Keratinocyte (primary cell): ENCODE measurements around the gene GASK1A. TPM values are rescaled to one million over a fixed set of nuclear protein-coding genes. Genes with fewer than 3 reads are reported as not detected.

ENCODE experiments used
- DNase-seq: peaks from one replicate; pipeline ENCODE4 v3.0.0-alpha.2; 2011; ENCODE audit warnings: low read depth, missing footprints, low spot score
- FAIRE-seq: peaks from 2 replicates; lab custom pipeline; 2011; peaks lifted over from hg19 to GRCh38; lab: Jason Lieb, UNC
- H2AFZ ChIP-seq: 2 replicates; pipeline ENCODE4 v1.6.0; 2012; ENCODE audit warnings: low read length, control low read depth, inconsistent platforms; ENCODE audit not compliant: control insufficient read depth
- H3K27ac ChIP-seq: 2 replicates; pipeline ENCODE4 v1.5.1; 2011; ENCODE audit warnings: low read length; ENCODE audit not compliant: control insufficient read depth, insufficient read depth
- H3K27me3 ChIP-seq: 3 replicates; pipeline ENCODE4 v1.6.0; 2011; ENCODE audit warnings: low read length; ENCODE audit not compliant: control insufficient read depth, insufficient read depth; ENCODE audit errors: extremely low read depth
- H3K36me3 ChIP-seq, 2 experiments: 2 replicates in 1 of 2; 3 replicates in 1 of 2; pipeline ENCODE4 v1.5.1; 2011; ENCODE audit warnings: low read length in 2 of 2, mild to moderate bottlenecking in 1 of 2; ENCODE audit not compliant: control insufficient read depth in 2 of 2, insufficient read depth in 2 of 2; ENCODE audit errors: extremely low read depth in 1 of 2
- H3K4me1 ChIP-seq: 3 replicates; pipeline ENCODE4 v1.5.1; 2011; ENCODE audit warnings: low read length; ENCODE audit not compliant: control insufficient read depth, insufficient read depth; ENCODE audit errors: extremely low read depth
- H3K4me2 ChIP-seq: 3 replicates; pipeline ENCODE4 v1.6.0; 2011; ENCODE audit warnings: low read depth, low read length; ENCODE audit not compliant: control insufficient read depth, insufficient read depth; ENCODE audit errors: extremely low read depth
- H3K4me3 ChIP-seq, 3 experiments: fragments of 200-600 bp in 1 of 3; sonication (generic) in 1 of 3; 2 replicates in 2 of 3; 3 replicates in 1 of 3; pipeline ENCODE4 v1.5.1; 2011 to 2016; ENCODE audit warnings: low read length in 3 of 3, mild to moderate bottlenecking in 3 of 3, control low read depth in 2 of 3, inconsistent platforms in 1 of 3, low read depth in 1 of 3, mixed read lengths in 1 of 3, mixed run types in 1 of 3, moderate library complexity in 1 of 3; ENCODE audit not compliant: control insufficient read depth in 2 of 3, insufficient read depth in 2 of 3; ENCODE audit errors: extremely low read depth in 1 of 3
- H3K79me2 ChIP-seq: 2 replicates; pipeline ENCODE4 v1.6.0; 2012; ENCODE audit warnings: low read length; ENCODE audit not compliant: control insufficient read depth, insufficient read depth
- H3K9ac ChIP-seq: 3 replicates; pipeline ENCODE4 v1.6.0; 2011; ENCODE audit warnings: low read length; ENCODE audit not compliant: control insufficient read depth, insufficient read depth; ENCODE audit errors: extremely low read depth
- H3K9me1 ChIP-seq: 3 replicates; pipeline ENCODE4 v1.6.0; 2011; ENCODE audit warnings: low read length; ENCODE audit not compliant: control insufficient read depth, insufficient read depth; ENCODE audit errors: extremely low read depth
- H3K9me3 ChIP-seq: 2 replicates; pipeline ENCODE4 v1.5.1; 2012; ENCODE audit warnings: low read depth, low read length; ENCODE audit not compliant: control insufficient read depth
- H4K20me1 ChIP-seq: 3 replicates; pipeline ENCODE4 v1.6.0; 2011; ENCODE audit warnings: low read length; ENCODE audit not compliant: control insufficient read depth, insufficient read depth; ENCODE audit errors: extremely low read depth
- CTCF ChIP-seq, 3 experiments: IDR thresholded peaks in 1 of 3; conservative IDR thresholded peaks in 1 of 3; optimal IDR thresholded peaks in 1 of 3; 2 replicates in 2 of 3; 3 replicates in 1 of 3; pipeline versions ENCODE3 to v1.5.1; 2011; ENCODE audit warnings: low read length in 3 of 3, mild to moderate bottlenecking in 3 of 3, moderate library complexity in 2 of 3, control low read depth in 1 of 3, inconsistent platforms in 1 of 3; ENCODE audit not compliant: insufficient read depth in 2 of 3; ENCODE audit errors: extremely low read depth in 1 of 3
- EZH2 ChIP-seq: IDR thresholded peaks from one replicate; pipeline ENCODE4 v1.6.1; 2012; ENCODE audit warnings: inconsistent platforms, mild to moderate bottlenecking, low read length, moderate library complexity
- dilution Hi-C: fragments of 300-500 bp; cut with MboI; formaldehyde crosslinking; loops from one replicate; pipeline ENCODE4 v1.7.0; 2020; ENCODE audit warnings: low sequenced_read_pairs; ENCODE audit not compliant: extremely low pct_ligation_motif_present
- polyA plus RNA-seq, 5 experiments: library from polyadenylated mRNA; depleted of rRNA in 3 of 5; stranded (reverse) in 3 of 5; stranded (forward) in 1 of 5; unstranded in 1 of 5; fragments of >200 nt; gene quantifications; 1 replicate in 1 of 5; 2 replicates in 3 of 5; 3 replicates in 1 of 5; pipeline versions ENCODE4 v1.2.1 to v1.2.3, GENCODE V29; 2011 to 2012; ENCODE audit warnings: missing spikeins in 2 of 5, low read depth in 1 of 5, low replicate concordance in 1 of 5

GASK1A gene
- polyA plus RNA-seq, 1 donor (not counting 4 experiments of a cell fraction or from before 2014, with no cell fraction given): 0.30 TPM

DNA sequence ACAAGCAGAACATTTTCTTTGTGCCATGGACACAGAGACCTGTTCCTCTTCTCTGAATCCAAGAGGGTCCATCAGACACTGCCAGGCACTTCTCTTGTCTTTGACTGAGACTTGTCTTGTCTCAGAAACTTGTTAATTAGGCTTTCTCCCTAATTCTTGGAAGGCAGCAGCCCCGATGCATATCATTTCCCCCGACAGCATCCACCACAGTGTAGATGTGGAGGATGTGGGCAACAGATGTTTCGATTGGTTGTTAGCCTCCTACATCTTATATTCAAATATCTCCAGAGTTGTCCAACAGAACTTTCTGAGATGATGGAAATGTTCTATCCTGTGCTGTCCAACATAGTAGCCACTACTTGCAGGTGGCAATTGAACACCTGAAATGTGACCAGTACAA is 15.5 kb downstream of the GASK1A start:
- H3K79me2 ChIP-seq: no peaks in the 10 kb centered on the region
- dilution Hi-C loops: no loop called here
- peaks cover 9% of the 10 kb centered on the region for H3K27me3 ChIP-seq

DNA sequence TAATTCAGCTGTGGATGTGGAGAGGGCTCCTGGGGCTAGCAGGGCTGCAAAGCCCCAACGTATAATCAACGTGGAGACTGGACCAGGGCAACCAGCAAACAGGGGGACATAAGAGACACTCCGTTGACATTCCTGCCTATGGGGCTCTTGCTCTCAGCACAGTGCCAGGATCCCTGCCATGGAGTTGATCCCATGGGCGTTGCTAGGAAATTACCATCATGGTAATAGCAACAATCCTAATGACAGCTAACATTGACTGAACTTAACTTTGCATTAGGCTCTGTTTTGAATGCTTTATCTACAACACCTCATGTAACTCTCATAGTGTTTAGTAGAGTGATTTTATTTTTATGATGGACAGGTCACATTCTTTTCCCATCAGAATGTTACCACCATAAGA is 16.9 kb downstream of the GASK1A start:
- no peak overlapping the region for H3K9ac ChIP-seq
- H3K4me3 ChIP-seq: no peak overlapping the region
- no peaks in the 10 kb centered on the region for H3K9me1 ChIP-seq
- no peak overlapping the region for H2AFZ ChIP-seq
- TF ChIP-seq CTCF (optimal IDR thresholded peaks at IDR 0.05 in 1 of 3, IDR thresholded peaks at IDR 0.05 in 1 of 3, conservative IDR thresholded peaks at IDR 0.05 in 1 of 3; ENCODE audit: extremely low read depth in 1 of 3, insufficient read depth in 2 of 3, low read length in 3 of 3) (no peak), EZH2 (no peak)
- H3K79me2 ChIP-seq: no peaks in the 10 kb centered on the region
- H3K36me3 ChIP-seq: no peaks in the 10 kb centered on the region
- H3K27ac ChIP-seq: no peak overlapping the region
- no peak overlapping the region for H3K4me2 ChIP-seq
- no peaks in the 10 kb centered on the region for H4K20me1 ChIP-seq
- FAIRE-seq (no peak), DNase-seq (no peak)
- peaks cover 14% of the 10 kb centered on the region for H3K27me3 ChIP-seq
- H3K9me3 ChIP-seq: no peaks in the 10 kb centered on the region
- no peaks in the 10 kb centered on the region for H3K4me1 ChIP-seq
- dilution Hi-C loops: no loop called here

More for the DNA sequence above, 15.5 kb downstream of the GASK1A start:
- TF ChIP-seq EZH2 (no peak), CTCF (optimal IDR thresholded peaks at IDR 0.05 in 1 of 3, IDR thresholded peaks at IDR 0.05 in 1 of 3, conservative IDR thresholded peaks at IDR 0.05 in 1 of 3; ENCODE audit: extremely low read depth in 1 of 3, insufficient read depth in 2 of 3, low read length in 3 of 3) (no peak)
- FAIRE-seq (no peak), DNase-seq (no peak)
- Histone ChIP-seq H3K9me1 (no peaks in the 10 kb centered on the region), H3K27ac (no peak overlapping the region), H3K36me3 (no peaks in the 10 kb centered on the region), H3K9me3 (no peaks in the 10 kb centered on the region), H4K20me1 (no peaks in the 10 kb centered on the region), H3K4me1 (no peaks in the 10 kb centered on the region), H3K4me3 (no peak overlapping the region), H3K9ac (no peak overlapping the region), H3K4me2 (no peak overlapping the region), H2AFZ (no peak overlapping the region)
